ENCODE results near the gene ZFX.

The ZFX gene

GRCh38 chrX:24215272-24215671, 65.7 kb downstream of the ZFX start:
- no peaks in the 10 kb centered on the region for H3K4me1 ChIP-seq (ENCODE audit: insufficient read depth, low read length, poor library complexity, severe bottlenecking)
- no peaks in the 10 kb centered on the region for H3K9me2 ChIP-seq (replicated peaks; ENCODE audit: low read depth, low read length)
- H2AFZ ChIP-seq (ENCODE audit: low read length): no peak overlapping the region
- H3K36me3 ChIP-seq (ENCODE audit: insufficient read depth, low read length): peaks cover 29% of the 10 kb centered on the region; the same call in 1 of the 2 replicates
- no peaks in the 10 kb centered on the region for H4K20me1 ChIP-seq (ENCODE audit: insufficient read depth, low read length, poor library complexity, severe bottlenecking)
- no peaks in the 10 kb centered on the region for H3F3A ChIP-seq (ENCODE audit: low read depth)
- H3K4me2 ChIP-seq (ENCODE audit: low read depth, low read length, poor library complexity, severe bottlenecking): no peak overlapping the region
- no peak for TF ChIP-seq CTCF (conservative IDR thresholded peaks at IDR 0.05; ENCODE audit: low read length)
- TF ChIP-seq EZH2phosphoT487 (IDR thresholded peaks at IDR 0.05; ENCODE audit: borderline replicate concordance): no peak
- no peak overlapping the region for H3K9ac ChIP-seq (ENCODE audit: low read depth, low read length, poor library complexity, severe bottlenecking)
- no peaks in the 10 kb centered on the region for H3K79me2 ChIP-seq (ENCODE audit: insufficient read depth, low read length)
- H3K27me3 ChIP-seq (ENCODE audit: insufficient read depth, low read length, poor library complexity, severe bottlenecking): no peaks in the 10 kb centered on the region
- H3K9me3 ChIP-seq (ENCODE audit: insufficient read depth, low read depth, low read length): no peaks in the 10 kb centered on the region
- H3K4me3 ChIP-seq (ENCODE audit: low read length, poor library complexity, severe bottlenecking): no peak overlapping the region

- no peaks in the 10 kb centered on the region for H3K9me2 ChIP-seq (replicated peaks; ENCODE audit: low read depth, low read length)
- no peaks in the 10 kb centered on the region for H4K20me1 ChIP-seq (ENCODE audit: insufficient read depth, low read length, poor library complexity, severe bottlenecking)
- H3K4me2 ChIP-seq (ENCODE audit: low read depth, low read length, poor library complexity, severe bottlenecking): no peak overlapping the region
- H3K4me1 ChIP-seq (ENCODE audit: insufficient read depth, low read length, poor library complexity, severe bottlenecking): no peaks in the 10 kb centered on the region
- TF ChIP-seq CTCF (conservative IDR thresholded peaks at IDR 0.05; ENCODE audit: low read length) (no peak), EZH2phosphoT487 (IDR thresholded peaks at IDR 0.05; ENCODE audit: borderline replicate concordance) (no peak)
- H3K27me3 ChIP-seq (ENCODE audit: insufficient read depth, low read length, poor library complexity, severe bottlenecking): no peaks in the 10 kb centered on the region
- no peak overlapping the region for H3K9ac ChIP-seq (ENCODE audit: low read depth, low read length, poor library complexity, severe bottlenecking)
- no peaks in the 10 kb centered on the region for H3K9me3 ChIP-seq (ENCODE audit: insufficient read depth, low read depth, low read length)
- no peak overlapping the region for H3K4me3 ChIP-seq (ENCODE audit: low read length, poor library complexity, severe bottlenecking)
- no peaks in the 10 kb centered on the region for H3F3A ChIP-seq (ENCODE audit: low read depth)
- H3K79me2 ChIP-seq (ENCODE audit: insufficient read depth, low read length): no peaks in the 10 kb centered on the region
- H3K36me3 ChIP-seq (ENCODE audit: insufficient read depth, low read length): peaks cover 21% of the 10 kb centered on the region; the same call in 1 of the 2 replicates
- H2AFZ ChIP-seq (ENCODE audit: low read length): no peak overlapping the region
Observed at GRCh38 chrX:24216037-24216436, 66.5 kb downstream of the ZFX start.

- no peaks in the 10 kb centered on the region for H3K79me2 ChIP-seq (ENCODE audit: insufficient read depth, low read length)
- H3K9ac ChIP-seq (ENCODE audit: low read depth, low read length, poor library complexity, severe bottlenecking): no peak overlapping the region
- H4K20me1 ChIP-seq (ENCODE audit: insufficient read depth, low read length, poor library complexity, severe bottlenecking): no peaks in the 10 kb centered on the region
- H3K9me3 ChIP-seq (ENCODE audit: insufficient read depth, low read depth, low read length): no peaks in the 10 kb centered on the region
- peaks cover 14% of the 10 kb centered on the region; the same call in 1 of the 2 replicates for H3K36me3 ChIP-seq (ENCODE audit: insufficient read depth, low read length)
- no peak overlapping the region for H3K4me3 ChIP-seq (ENCODE audit: low read length, poor library complexity, severe bottlenecking)
- H2AFZ ChIP-seq (ENCODE audit: low read length): no peak overlapping the region
- no peaks in the 10 kb centered on the region for H3K4me1 ChIP-seq (ENCODE audit: insufficient read depth, low read length, poor library complexity, severe bottlenecking)
- no peaks in the 10 kb centered on the region for H3K27me3 ChIP-seq (ENCODE audit: insufficient read depth, low read length, poor library complexity, severe bottlenecking)
- H3K9me2 ChIP-seq (replicated peaks; ENCODE audit: low read depth, low read length): no peaks in the 10 kb centered on the region
- no peak overlapping the region for H3K4me2 ChIP-seq (ENCODE audit: low read depth, low read length, poor library complexity, severe bottlenecking)
- no peak for TF ChIP-seq EZH2phosphoT487 (IDR thresholded peaks at IDR 0.05; ENCODE audit: borderline replicate concordance)
- no peaks in the 10 kb centered on the region for H3F3A ChIP-seq (ENCODE audit: low read depth)
Observed at GRCh38 chrX:24216827-24217226, 67.3 kb downstream of the ZFX start.

GRCh38 chrX:24219320-24219719, 69.8 kb downstream of the ZFX start:
- Histone ChIP-seq H4K20me1 (ENCODE audit: insufficient read depth, low read length, poor library complexity, severe bottlenecking) (no peaks in the 10 kb centered on the region), H2AFZ (ENCODE audit: low read length) (no peak overlapping the region), H3K36me3 (ENCODE audit: insufficient read depth, low read length) (peaks cover 2% of the 10 kb centered on the region; the same call in 1 of the 2 replicates), H3K9me2 (replicated peaks; ENCODE audit: low read depth, low read length) (no peaks in the 10 kb centered on the region), H3K9ac (ENCODE audit: low read depth, low read length, poor library complexity, severe bottlenecking) (no peak overlapping the region), H3K79me2 (ENCODE audit: insufficient read depth, low read length) (no peaks in the 10 kb centered on the region), H3K27me3 (ENCODE audit: insufficient read depth, low read length, poor library complexity, severe bottlenecking) (no peaks in the 10 kb centered on the region), H3K4me2 (ENCODE audit: low read depth, low read length, poor library complexity, severe bottlenecking) (no peak overlapping the region), H3F3A (ENCODE audit: low read depth) (no peaks in the 10 kb centered on the region), H3K4me1 (ENCODE audit: insufficient read depth, low read length, poor library complexity, severe bottlenecking) (no peaks in the 10 kb centered on the region), H3K4me3 (ENCODE audit: low read length, poor library complexity, severe bottlenecking) (no peak overlapping the region), H3K9me3 (ENCODE audit: insufficient read depth, low read depth, low read length) (no peaks in the 10 kb centered on the region)
- TF ChIP-seq EZH2phosphoT487 (IDR thresholded peaks at IDR 0.05; ENCODE audit: borderline replicate concordance) (no peak), CTCF (conservative IDR thresholded peaks at IDR 0.05; ENCODE audit: low read length) (no peak)

All from Loucy (cell line).